Measurements from ENCODE around the gene ABCD1. TPM values are rescaled to one million over a fixed set of nuclear protein-coding genes. Genes with fewer than 3 reads are reported as not detected.

Gene ABCD1
- total RNA-seq, 1 donor from 2014 or later = 15.3 TPM

DNA sequence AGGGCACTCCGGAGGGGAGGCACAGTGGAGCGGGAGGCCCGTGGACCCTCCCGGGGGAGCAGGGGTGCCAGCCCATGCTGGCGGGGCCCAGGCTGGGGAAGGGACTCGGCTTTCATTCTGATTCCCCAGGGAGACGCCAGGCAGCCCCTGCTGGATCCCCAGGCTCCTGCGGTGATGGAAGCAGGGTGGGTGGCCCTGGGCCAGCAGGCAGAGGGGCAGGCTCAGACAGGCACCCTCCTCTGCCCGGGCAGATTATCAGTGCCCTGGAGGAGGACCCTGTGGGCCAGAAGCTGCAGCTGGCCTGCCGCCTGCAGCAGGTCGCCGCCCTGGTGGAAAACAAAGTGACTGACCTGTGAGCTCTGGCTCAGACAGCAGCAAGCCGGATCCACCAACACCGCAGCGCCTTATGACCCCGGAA lies 54.0 kb downstream of the ABCD1 start:
- H3K4me3 ChIP-seq (ENCODE audit: low read depth, low read length) = no peak overlapping the region
- H3K36me3 ChIP-seq (ENCODE audit: control insufficient read depth, insufficient read depth, low read length) = no peaks in the 10 kb centered on the region
- TF ChIP-seq, protein P1, sequence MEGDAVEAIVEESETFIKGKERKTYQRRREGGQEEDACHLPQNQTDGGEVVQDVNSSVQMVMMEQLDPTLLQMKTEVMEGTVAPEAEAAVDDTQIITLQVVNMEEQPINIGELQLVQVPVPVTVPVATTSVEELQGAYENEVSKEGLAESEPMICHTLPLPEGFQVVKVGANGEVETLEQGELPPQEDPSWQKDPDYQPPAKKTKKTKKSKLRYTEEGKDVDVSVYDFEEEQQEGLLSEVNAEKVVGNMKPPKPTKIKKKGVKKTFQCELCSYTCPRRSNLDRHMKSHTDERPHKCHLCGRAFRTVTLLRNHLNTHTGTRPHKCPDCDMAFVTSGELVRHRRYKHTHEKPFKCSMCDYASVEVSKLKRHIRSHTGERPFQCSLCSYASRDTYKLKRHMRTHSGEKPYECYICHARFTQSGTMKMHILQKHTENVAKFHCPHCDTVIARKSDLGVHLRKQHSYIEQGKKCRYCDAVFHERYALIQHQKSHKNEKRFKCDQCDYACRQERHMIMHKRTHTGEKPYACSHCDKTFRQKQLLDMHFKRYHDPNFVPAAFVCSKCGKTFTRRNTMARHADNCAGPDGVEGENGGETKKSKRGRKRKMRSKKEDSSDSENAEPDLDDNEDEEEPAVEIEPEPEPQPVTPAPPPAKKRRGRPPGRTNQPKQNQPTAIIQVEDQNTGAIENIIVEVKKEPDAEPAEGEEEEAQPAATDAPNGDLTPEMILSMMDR (IDR thresholded peaks at IDR 0.05; ENCODE audit: insufficient read depth, low read length, poor library complexity, severe bottlenecking) = no peak
- DNase-seq (ENCODE audit: low read depth) = no peak
- H3K27me3 ChIP-seq (ENCODE audit: control insufficient read depth, insufficient read depth, low read length) = no peaks in the 10 kb centered on the region

DNA sequence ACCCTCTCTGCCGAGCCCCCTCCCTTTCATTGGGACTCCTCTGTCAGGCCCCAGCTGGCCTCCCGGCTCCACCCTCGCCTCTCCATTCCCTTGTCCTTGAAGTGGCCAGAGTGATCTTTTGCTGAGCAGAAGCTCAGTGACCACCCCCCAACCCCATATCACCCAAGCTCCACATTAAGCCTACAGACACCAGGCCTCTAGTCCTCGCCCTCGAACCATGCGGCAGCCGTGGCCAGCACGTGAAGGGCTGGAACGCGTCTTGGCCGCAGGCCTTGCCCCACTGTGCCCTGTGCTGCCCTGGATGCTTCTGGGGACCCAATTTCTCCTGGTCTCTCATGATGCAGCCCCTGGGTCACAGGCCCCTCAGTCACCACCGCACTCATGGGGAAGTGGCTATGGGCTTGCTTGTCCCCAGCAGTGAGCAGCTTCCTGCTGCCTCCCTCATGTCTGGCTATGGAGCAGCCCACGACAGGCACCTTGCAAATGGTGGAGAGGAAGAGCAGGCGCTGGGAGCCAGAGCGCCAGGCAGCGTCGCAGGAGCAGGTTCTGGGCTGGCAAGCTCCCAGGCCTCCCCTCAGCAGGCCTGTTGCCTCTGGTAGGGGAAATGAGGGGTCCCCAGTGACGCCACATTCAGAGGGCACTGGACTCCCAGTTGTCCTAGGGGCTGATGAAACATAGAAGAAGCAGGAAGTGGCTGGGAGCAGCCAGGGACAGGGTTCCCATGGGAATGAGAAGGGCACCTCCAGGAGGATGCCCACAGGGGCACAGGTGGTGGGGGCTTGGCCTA lies 55.4 kb downstream of the ABCD1 start:
- DNase-seq (ENCODE audit: low read depth) = no peak
- H3K4me3 ChIP-seq (ENCODE audit: low read depth, low read length) = no peak overlapping the region
- no peaks in the 10 kb centered on the region for H3K27me3 ChIP-seq (ENCODE audit: control insufficient read depth, insufficient read depth, low read length)
- H3K36me3 ChIP-seq (ENCODE audit: control insufficient read depth, insufficient read depth, low read length) = no peaks in the 10 kb centered on the region
- TF ChIP-seq, protein P1 (IDR thresholded peaks at IDR 0.05; ENCODE audit: insufficient read depth, low read length, poor library complexity, severe bottlenecking) = no peak

DNA sequence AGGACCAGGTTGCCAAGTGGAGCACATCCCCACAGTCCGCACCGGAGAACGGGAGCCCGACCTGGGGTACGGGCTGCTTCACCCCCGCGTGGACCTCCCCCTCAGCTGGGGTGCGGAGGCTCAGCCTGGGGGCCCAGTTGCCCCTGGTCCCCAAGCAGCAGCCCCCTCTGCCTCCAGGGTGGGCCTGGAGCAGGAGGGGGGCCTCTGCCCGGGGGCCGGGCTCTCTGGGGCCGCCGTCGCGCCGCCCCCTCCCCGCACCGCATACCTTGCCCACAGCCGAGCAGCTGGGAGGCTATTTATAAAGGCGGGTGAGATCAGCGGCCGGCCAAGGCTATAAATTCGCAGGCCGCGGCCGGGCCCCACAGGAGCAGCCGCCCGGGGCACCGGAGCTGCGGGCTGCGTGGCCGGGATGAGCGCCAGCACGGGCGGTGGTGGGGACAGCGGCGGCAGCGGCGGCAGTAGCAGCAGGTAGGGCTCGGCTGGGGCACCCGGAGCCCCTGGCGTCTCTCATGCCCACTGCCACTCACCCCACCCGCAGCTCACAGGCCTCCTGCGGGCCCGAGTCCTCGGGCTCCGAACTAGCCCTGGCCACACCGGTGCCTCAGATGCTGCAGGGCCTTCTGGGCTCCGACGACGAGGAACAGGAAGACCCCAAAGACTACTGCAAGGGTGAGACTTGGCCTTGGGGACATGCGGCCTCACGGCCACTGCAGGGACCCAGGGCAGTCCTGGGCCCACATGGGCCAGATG lies 56.2 kb downstream of the ABCD1 start, which contains the start of gene SRPK3:
Gene SRPK3, plus strand, starts transcription at position 364 of the 750 bp plus-strand sequence. Its CDS starts 46 bp downstream, at position 410.
- no peak within 1 kb of the TSS for H3K4me3 ChIP-seq (ENCODE audit: low read depth, low read length)
- no peaks in the 10 kb centered on the region for H3K36me3 ChIP-seq (ENCODE audit: control insufficient read depth, insufficient read depth, low read length)
- no peak for DNase-seq (ENCODE audit: low read depth)
- TF ChIP-seq, protein P1 (IDR thresholded peaks at IDR 0.05; ENCODE audit: insufficient read depth, low read length, poor library complexity, severe bottlenecking) = no peak
- no peaks in the 10 kb centered on the region for H3K27me3 ChIP-seq (ENCODE audit: control insufficient read depth, insufficient read depth, low read length)

DNA sequence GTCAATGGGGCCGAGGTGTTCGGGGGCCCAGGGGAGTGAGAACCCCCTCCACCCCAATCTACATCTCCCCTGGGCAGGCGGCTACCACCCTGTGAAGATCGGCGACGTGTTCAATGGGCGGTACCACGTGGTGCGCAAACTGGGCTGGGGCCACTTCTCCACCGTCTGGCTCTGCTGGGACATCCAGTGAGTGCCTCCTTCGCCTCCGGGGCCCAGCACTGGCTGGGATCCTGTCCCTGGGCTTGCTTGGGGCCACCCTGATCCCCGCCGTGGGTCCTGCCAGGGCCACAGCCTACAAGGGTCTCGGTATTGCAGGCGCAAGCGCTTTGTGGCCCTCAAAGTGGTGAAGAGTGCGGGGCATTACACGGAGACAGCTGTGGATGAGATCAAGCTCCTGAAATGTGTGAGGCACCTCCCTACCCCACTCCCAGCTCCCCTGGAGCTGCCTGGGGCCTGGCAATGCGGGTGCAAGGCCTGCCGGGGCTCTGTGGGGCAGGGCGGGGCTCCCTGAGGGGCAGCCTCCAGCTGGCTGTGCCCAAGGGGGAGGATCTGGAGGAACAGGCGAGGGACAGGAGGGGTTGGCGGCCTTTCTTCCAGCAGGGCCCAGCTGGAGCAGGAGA lies 56.9 kb downstream of the ABCD1 start:
- no peaks in the 10 kb centered on the region for H3K27me3 ChIP-seq (ENCODE audit: control insufficient read depth, insufficient read depth, low read length)
- no peak overlapping the region for H3K4me3 ChIP-seq (ENCODE audit: low read depth, low read length)
- TF ChIP-seq, protein P1 (IDR thresholded peaks at IDR 0.05; ENCODE audit: insufficient read depth, low read length, poor library complexity, severe bottlenecking) = no peak
- no peaks in the 10 kb centered on the region for H3K36me3 ChIP-seq (ENCODE audit: control insufficient read depth, insufficient read depth, low read length)
- DNase-seq (ENCODE audit: low read depth) = no peak

DNA sequence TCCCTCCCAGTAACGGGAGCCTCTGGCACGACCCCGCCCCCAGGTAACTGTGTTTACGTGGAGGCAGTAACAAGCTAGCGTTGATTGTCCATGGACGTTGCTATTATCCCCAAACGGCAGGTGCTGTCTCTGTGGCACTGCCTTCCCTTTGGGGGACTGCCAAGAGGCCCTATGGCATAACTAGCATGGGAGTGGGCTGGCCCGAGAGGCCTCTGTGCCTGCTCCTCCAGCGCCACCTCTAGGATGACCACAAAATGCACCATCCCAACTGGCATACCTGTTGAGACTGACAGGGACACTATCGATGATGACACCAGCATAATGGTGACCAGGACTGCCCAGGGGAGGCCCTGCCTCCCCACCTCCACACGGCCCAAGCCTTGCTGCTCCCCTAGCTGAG lies 57.7 kb downstream of the ABCD1 start:
- Histone ChIP-seq H3K36me3 (ENCODE audit: control insufficient read depth, insufficient read depth, low read length) (no peaks in the 10 kb centered on the region), H3K27me3 (ENCODE audit: control insufficient read depth, insufficient read depth, low read length) (no peaks in the 10 kb centered on the region), H3K4me3 (ENCODE audit: low read depth, low read length) (no peak overlapping the region)
- TF ChIP-seq, protein P1 (IDR thresholded peaks at IDR 0.05; ENCODE audit: insufficient read depth, low read length, poor library complexity, severe bottlenecking) = no peak
- no peak for DNase-seq (ENCODE audit: low read depth)

Data from kidney epithelial cell (primary cell).